Testis (tissue), 3 donors: ENCODE data around the gene RRM2. TPM values are rescaled to one million over a fixed set of nuclear protein-coding genes. Genes with fewer than 3 reads are reported as not detected.

Experiments used
- DNase-seq: peaks from one replicate; pipeline ENCODE4 v3.0.0-alpha.2; 2019
- H3K27ac ChIP-seq, 2 donors: fragments of 200-600 bp; sonication (generic); one replicate each; pipeline ENCODE4 v1.5.1; 2019
- H3K27me3 ChIP-seq: fragments of 200-600 bp; sonication (generic); one replicate; pipeline ENCODE4 v1.5.1; 2019
- H3K36me3 ChIP-seq: fragments of 200-600 bp; sonication (generic); one replicate; pipeline ENCODE4 v1.5.1; 2017; ENCODE audit warnings: low read depth; ENCODE audit errors: missing control alignments
- H3K4me1 ChIP-seq: fragments of 200-600 bp; sonication (generic); one replicate; pipeline ENCODE4 v1.5.1; 2019
- H3K4me3 ChIP-seq, 2 donors: fragments of 200-600 bp; sonication (generic); one replicate each; pipeline ENCODE4 v1.5.1; 2017 to 2019
- H3K9me3 ChIP-seq: fragments of 200-600 bp; sonication (generic); one replicate; pipeline ENCODE4 v1.5.1; 2017
- POLR2A ChIP-seq: fragments of 450-650 bp; IDR thresholded peaks from one replicate; pipeline ENCODE4 v1.6.1; 2017; ENCODE audit warnings: antibody characterized with exemption, mild to moderate bottlenecking, moderate library complexity
- WGBS, 2 donors: methylation state at CpG; one replicate each; pipeline ENCODE4 v1.1.5; 2018; 5-methylcytosine and 5-hydroxymethylcytosine counted together
- intact Hi-C: fragments of 100-400 bp; cut with DNase I; formaldehyde crosslinking; loops from one replicate; pipeline ENCODE4 v1.15.1; 2023; ENCODE audit warnings: low total_unique reads
- polyA plus RNA-seq: library from polyadenylated mRNA; stranded (reverse); fragments of 350-450 nt; fragmentation: Illumina TruSeq; extraction: RNeasy Lipid Tissue Mini Kit (QIAGEN cat#74804); gene quantifications from one replicate; pipeline ENCODE4 v1.2.3, GENCODE V29; 2014; ENCODE audit warnings: low read depth, low replicate concordance; ENCODE audit not compliant: insufficient read depth
- total RNA-seq, 2 donors: library from RNA; depleted of rRNA; stranded (reverse); fragments of >200 nt; gene quantifications; one replicate each; pipeline ENCODE4 v1.2.3, GENCODE V29; 2016
- TF ChIP-seq, protein P1 (sequence below), 3 experiments: fragments of 450-650 bp in 2 of 3; fragments of 200-600 bp in 1 of 3; sonication (generic) in 1 of 3; IDR thresholded peaks; one replicate each; pipeline ENCODE4 v1.5.1; 2016 to 2019; ENCODE audit warnings: antibody characterized with exemption in 3 of 3, mild to moderate bottlenecking in 2 of 3, moderate library complexity in 1 of 3

The RRM2 gene
- total and polyA plus RNA-seq, 3 donors from 2014 or later = 7.2 to 18.1 (median 14.9) TPM

GRCh38 chr2:10148268-10148667 lies 25.7 kb downstream of the RRM2 start:
- no peak overlapping the region for H3K4me3 ChIP-seq
- intact Hi-C loops = no loop called here
- H3K9me3 ChIP-seq = no peaks in the 10 kb centered on the region
- DNase-seq = no peak
- no peaks in the 10 kb centered on the region for H3K36me3 ChIP-seq
- H3K27me3 ChIP-seq = no peaks in the 10 kb centered on the region
- H3K27ac ChIP-seq = no peak overlapping the region
- peaks cover 3% of the 10 kb centered on the region for H3K4me1 ChIP-seq
- TF ChIP-seq, protein P1, sequence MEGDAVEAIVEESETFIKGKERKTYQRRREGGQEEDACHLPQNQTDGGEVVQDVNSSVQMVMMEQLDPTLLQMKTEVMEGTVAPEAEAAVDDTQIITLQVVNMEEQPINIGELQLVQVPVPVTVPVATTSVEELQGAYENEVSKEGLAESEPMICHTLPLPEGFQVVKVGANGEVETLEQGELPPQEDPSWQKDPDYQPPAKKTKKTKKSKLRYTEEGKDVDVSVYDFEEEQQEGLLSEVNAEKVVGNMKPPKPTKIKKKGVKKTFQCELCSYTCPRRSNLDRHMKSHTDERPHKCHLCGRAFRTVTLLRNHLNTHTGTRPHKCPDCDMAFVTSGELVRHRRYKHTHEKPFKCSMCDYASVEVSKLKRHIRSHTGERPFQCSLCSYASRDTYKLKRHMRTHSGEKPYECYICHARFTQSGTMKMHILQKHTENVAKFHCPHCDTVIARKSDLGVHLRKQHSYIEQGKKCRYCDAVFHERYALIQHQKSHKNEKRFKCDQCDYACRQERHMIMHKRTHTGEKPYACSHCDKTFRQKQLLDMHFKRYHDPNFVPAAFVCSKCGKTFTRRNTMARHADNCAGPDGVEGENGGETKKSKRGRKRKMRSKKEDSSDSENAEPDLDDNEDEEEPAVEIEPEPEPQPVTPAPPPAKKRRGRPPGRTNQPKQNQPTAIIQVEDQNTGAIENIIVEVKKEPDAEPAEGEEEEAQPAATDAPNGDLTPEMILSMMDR (IDR thresholded peaks at IDR 0.05) = no peak
- no peak for TF ChIP-seq POLR2A

GRCh38 chr2:10149635-10150034 lies 27.1 kb downstream of the RRM2 start:
- H3K4me1 ChIP-seq = peaks cover 3% of the 10 kb centered on the region
- H3K27me3 ChIP-seq = no peaks in the 10 kb centered on the region
- TF ChIP-seq, protein P1 (IDR thresholded peaks at IDR 0.05) = no peak
- no peak for TF ChIP-seq POLR2A
- H3K4me3 ChIP-seq = no peak overlapping the region
- intact Hi-C loops = no loop called here
- DNase-seq = no peak
- no peaks in the 10 kb centered on the region for H3K36me3 ChIP-seq
- WGBS, 2 donors = 71 to 79% methylated on average over 3 of the region's 3 CpGs
- no peaks in the 10 kb centered on the region for H3K9me3 ChIP-seq
- no peak overlapping the region for H3K27ac ChIP-seq

DNA sequence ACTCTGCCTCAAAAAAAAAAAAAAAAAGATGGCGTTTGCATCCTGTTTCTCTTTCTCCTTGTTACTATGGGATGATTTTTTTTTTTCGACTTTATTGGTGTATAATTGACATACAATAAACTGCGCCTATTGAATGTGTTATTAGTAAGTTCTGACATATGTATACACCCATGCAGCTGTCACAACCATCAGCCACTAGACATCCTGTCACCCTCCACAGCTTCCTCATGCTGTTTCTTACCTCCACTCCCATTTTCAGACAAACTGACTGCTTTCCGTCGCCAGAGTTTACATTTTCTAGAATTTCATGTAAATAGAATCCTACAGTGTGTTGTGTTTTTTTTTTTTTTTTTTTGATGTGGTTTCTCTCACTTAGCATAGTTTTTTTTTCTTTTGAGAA lies 27.9 kb downstream of the RRM2 start:
- Histone ChIP-seq H3K27ac (no peak overlapping the region), H3K27me3 (no peaks in the 10 kb centered on the region), H3K4me3 (no peak overlapping the region), H3K4me1 (peaks cover 3% of the 10 kb centered on the region), H3K9me3 (no peaks in the 10 kb centered on the region), H3K36me3 (no peaks in the 10 kb centered on the region)
- WGBS, 2 donors = 88 to 95% methylated on average over 5 of the region's 5 CpGs
- TF ChIP-seq, protein P1 (IDR thresholded peaks at IDR 0.05) = no peak
- TF ChIP-seq POLR2A = no peak
- intact Hi-C loops = no loop called here
- no peak for DNase-seq

- no peak overlapping the region for H3K4me3 ChIP-seq
- H3K4me1 ChIP-seq = no peaks in the 10 kb centered on the region
- H3K27me3 ChIP-seq = no peaks in the 10 kb centered on the region
- no peaks in the 10 kb centered on the region for H3K9me3 ChIP-seq
- 95 to 99% methylated on average over 5 of the region's 5 CpGs for WGBS, 2 donors
- no peak for DNase-seq
- H3K36me3 ChIP-seq = no peaks in the 10 kb centered on the region
- no peak overlapping the region for H3K27ac ChIP-seq
- no peak for TF ChIP-seq POLR2A
- TF ChIP-seq, protein P1 (IDR thresholded peaks at IDR 0.05) = no peak
- intact Hi-C loops = no loop called here
Observed at GRCh38 chr2:10151462-10151861, 28.9 kb downstream of the RRM2 start.

- 97% methylated on average over 4 of the region's 4 CpGs for WGBS, 2 donors
- Histone ChIP-seq H3K36me3 (no peaks in the 10 kb centered on the region), H3K4me1 (no peaks in the 10 kb centered on the region), H3K9me3 (no peaks in the 10 kb centered on the region), H3K4me3 (no peak overlapping the region), H3K27me3 (no peaks in the 10 kb centered on the region), H3K27ac (no peak overlapping the region)
- DNase-seq = no peak
- intact Hi-C loops = no loop called here
- TF ChIP-seq POLR2A = no peak
- TF ChIP-seq, protein P1 (IDR thresholded peaks at IDR 0.05) = no peak
Observed at GRCh38 chr2:10157293-10157692, 34.8 kb downstream of the RRM2 start.
